ACC112 (cell line): ENCODE results near the gene ELFN2.
"Not testable (repeated sequence)": the region's sequence is repeated elsewhere in the genome, so short reads cannot be mapped to it uniquely, and the experiment has no call there.

ENCODE experiments used
- H2AFZ ChIP-seq: fragments of 200-600 bp; sonication (generic); one replicate; pipeline ENCODE4 v1.6.0; 2017; ENCODE audit warnings: antibody characterized with exemption, low read length; ENCODE audit not compliant: unreplicated experiment
- H3K27ac ChIP-seq: fragments of 200-600 bp; sonication (generic); 2 replicates; pipeline ENCODE4 v1.5.1; 2014; ENCODE audit warnings: low read depth, mild to moderate bottlenecking, antibody characterized with exemption, low read length, moderate library complexity
- H3K27me3 ChIP-seq: fragments of 200-600 bp; sonication (generic); 2 replicates; pipeline ENCODE4 v1.6.1; 2014; ENCODE audit warnings: mild to moderate bottlenecking, antibody characterized with exemption, low read length, moderate library complexity, mixed read lengths; ENCODE audit not compliant: insufficient read depth
- H3K36me3 ChIP-seq: fragments of 200-600 bp; sonication (generic); 2 replicates; pipeline ENCODE4 v1.6.1; 2016; ENCODE audit warnings: mild to moderate bottlenecking, antibody characterized with exemption, low read length, moderate library complexity, mixed read lengths; ENCODE audit not compliant: insufficient read depth
- H3K4me1 ChIP-seq: fragments of 200-600 bp; sonication (generic); one replicate; pipeline ENCODE4 v1.6.1; 2016; ENCODE audit warnings: low read length, mixed read lengths; ENCODE audit not compliant: insufficient read depth, unreplicated experiment, control insufficient read depth
- H3K4me3 ChIP-seq: fragments of 200-600 bp; sonication (generic); 2 replicates; pipeline ENCODE4 v1.5.1; 2014; ENCODE audit warnings: mild to moderate bottlenecking, low read depth, low read length
- H3K79me2 ChIP-seq: fragments of 200-600 bp; sonication (generic); one replicate; pipeline ENCODE4 v1.6.0; 2016; ENCODE audit warnings: low read length; ENCODE audit not compliant: control insufficient read depth, unreplicated experiment, insufficient read depth

Gene ELFN2

DNA sequence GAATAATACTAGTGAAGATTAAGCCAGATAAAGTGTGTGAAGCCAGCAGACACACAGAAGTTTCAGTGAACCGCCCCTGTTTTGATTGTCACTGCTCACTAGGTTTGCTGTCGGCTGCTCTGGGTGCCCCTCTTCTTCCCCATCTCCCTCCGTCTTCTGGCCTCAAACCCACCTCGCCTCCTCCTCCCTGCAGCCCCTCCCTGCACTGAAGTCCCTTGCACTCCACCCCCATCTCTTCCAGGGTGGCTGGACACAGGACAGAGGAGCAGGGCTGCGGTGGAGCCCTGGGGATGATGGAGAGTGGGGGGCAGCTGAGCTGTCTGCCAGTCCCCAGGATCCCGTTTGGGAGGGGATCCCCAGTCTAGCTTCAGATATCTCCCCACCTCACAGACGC lies 91.5 kb downstream of the ELFN2 start:
- H3K36me3 ChIP-seq: no peaks in the 10 kb centered on the region

GRCh38 chr22:37334859-37335805 lies 92.1 kb downstream of the ELFN2 start:
- Histone ChIP-seq H3K27ac (no peak overlapping the region), H2AFZ (no peak overlapping the region), H3K27me3 (no peaks in the 10 kb centered on the region), H3K4me3 (peak overlapping the region; percentile 50; the same call in 1 of the 2 replicates), H3K4me1 (peaks cover 40% of the 10 kb centered on the region), H3K79me2 (no peaks in the 10 kb centered on the region), H3K36me3 (no peaks in the 10 kb centered on the region)

More for the DNA sequence above, 91.5 kb downstream of the ELFN2 start:
- no peak overlapping the region for H3K27ac ChIP-seq
- H3K4me3 ChIP-seq: no peak overlapping the region
- H3K79me2 ChIP-seq: no peaks in the 10 kb centered on the region
- peaks cover 34% of the 10 kb centered on the region for H3K4me1 ChIP-seq
- no peaks in the 10 kb centered on the region for H3K27me3 ChIP-seq
- no peak overlapping the region for H2AFZ ChIP-seq

DNA sequence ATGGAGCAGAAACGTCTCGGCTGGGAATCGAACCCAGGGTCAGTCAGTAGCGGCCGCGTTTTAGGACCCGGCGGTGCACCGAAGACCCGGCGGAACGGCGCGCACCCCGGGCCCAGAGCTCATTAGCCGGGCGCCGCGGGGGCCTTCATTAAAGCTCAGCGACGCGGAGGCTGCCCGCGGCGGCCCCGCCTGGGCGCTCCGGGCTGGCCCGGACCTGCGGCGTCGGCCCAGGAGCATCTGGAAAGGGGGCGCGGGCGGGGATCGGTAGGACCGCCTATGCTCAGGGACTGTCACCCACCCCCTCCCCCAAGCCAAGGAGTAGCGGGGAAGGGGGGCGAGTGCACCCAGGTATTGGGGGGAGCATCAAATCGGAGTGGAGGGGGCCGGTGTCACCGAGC lies 92.8 kb downstream of the ELFN2 start:
- Histone ChIP-seq H3K4me3 (0 out of 2 replicates have a peak overlapping the region, but pooled peaks have one; percentile 50), H2AFZ (no peak overlapping the region), H3K36me3 (no peaks in the 10 kb centered on the region), H3K4me1 (peaks cover 47% of the 10 kb centered on the region), H3K79me2 (no peaks in the 10 kb centered on the region), H3K27me3 (no peaks in the 10 kb centered on the region), H3K27ac (no peak overlapping the region)

DNA sequence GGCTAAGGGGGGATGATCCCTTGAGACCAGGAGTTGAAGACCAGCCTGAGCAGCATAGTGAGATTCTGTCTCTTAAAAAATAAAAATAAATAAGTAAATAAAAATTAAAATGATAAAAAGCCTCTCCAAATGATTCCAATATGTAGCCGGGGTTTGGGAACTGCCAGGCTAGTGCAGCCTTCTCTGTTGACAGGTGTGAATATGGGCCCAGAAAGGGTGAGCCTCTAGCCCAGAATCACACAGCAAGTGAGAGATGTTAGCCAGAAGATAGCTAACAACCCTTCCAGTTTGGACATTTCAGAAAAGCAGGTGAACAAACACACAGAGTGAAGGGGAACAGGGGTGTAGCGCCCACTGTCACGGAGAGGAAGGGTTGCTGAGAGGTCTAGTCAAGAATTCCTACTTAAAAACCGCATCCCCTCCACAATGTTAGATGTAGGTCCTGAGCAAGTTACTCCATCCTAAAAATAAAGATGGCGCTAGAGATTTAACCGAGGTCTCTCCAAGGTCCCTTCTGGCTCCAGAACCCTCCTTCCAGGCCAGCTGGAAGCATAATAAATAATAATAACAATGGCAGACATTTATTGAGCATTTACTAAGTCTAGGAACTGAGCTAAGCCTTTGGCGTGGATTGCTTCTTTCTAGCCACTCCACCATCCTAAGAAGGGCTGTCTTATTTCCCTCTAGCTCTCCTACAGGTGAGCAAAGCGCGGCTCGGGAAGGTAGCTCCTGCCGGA lies 93.4 kb downstream of the ELFN2 start:
- no peaks in the 10 kb centered on the region for H3K27me3 ChIP-seq
- no peak overlapping the region for H2AFZ ChIP-seq
- no peaks in the 10 kb centered on the region for H3K36me3 ChIP-seq
- H3K4me1 ChIP-seq: peaks cover 53% of the 10 kb centered on the region
- no peak overlapping the region for H3K27ac ChIP-seq
- no peaks in the 10 kb centered on the region for H3K79me2 ChIP-seq
- H3K4me3 ChIP-seq: no peak overlapping the region

- Histone ChIP-seq H2AFZ (no peak overlapping the region), H3K27ac (no peak overlapping the region), H3K79me2 (no peaks in the 10 kb centered on the region), H3K36me3 (no peaks in the 10 kb centered on the region), H3K4me3 (no peak overlapping the region), H3K4me1 (peaks cover 59% of the 10 kb centered on the region), H3K27me3 (no peaks in the 10 kb centered on the region)
Measured at GRCh38 chr22:37331856-37332536, 95.3 kb downstream of the ELFN2 start.

DNA sequence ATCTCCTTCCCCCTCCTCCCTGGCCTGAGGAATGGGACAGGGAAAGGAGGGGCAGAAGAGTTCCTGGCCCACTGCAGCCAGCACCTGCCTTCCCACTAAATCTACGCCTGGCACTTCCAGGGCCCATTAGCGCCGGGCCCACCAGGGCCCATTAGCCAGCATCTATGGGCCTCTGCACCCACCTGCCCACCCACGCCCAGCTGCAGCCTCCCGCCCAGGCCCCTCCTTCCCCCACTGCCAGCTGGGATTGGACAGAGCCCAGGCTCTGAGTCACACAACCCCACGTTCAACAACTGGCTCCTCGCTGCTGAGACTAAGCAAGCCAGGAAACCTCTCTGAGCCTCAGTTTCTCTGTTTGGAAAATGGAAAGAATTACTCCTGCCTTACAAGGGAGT lies 96.2 kb downstream of the ELFN2 start:
- no peaks in the 10 kb centered on the region for H3K27me3 ChIP-seq
- no peaks in the 10 kb centered on the region for H3K36me3 ChIP-seq
- H3K4me3 ChIP-seq: no peak overlapping the region
- H3K4me1 ChIP-seq: peaks cover 54% of the 10 kb centered on the region
- H3K79me2 ChIP-seq: no peaks in the 10 kb centered on the region
- no peak overlapping the region for H3K27ac ChIP-seq
- H2AFZ ChIP-seq: no peak overlapping the region

GRCh38 chr22:37330200-37331033 lies 96.9 kb downstream of the ELFN2 start:
- Histone ChIP-seq H3K36me3 (no peaks in the 10 kb centered on the region), H2AFZ (no peak overlapping the region), H3K4me3 (no peak overlapping the region), H3K79me2 (no peaks in the 10 kb centered on the region), H3K27me3 (no peaks in the 10 kb centered on the region), H3K27ac (peak overlapping the region; percentile 92), H3K4me1 (peaks cover 50% of the 10 kb centered on the region)

DNA sequence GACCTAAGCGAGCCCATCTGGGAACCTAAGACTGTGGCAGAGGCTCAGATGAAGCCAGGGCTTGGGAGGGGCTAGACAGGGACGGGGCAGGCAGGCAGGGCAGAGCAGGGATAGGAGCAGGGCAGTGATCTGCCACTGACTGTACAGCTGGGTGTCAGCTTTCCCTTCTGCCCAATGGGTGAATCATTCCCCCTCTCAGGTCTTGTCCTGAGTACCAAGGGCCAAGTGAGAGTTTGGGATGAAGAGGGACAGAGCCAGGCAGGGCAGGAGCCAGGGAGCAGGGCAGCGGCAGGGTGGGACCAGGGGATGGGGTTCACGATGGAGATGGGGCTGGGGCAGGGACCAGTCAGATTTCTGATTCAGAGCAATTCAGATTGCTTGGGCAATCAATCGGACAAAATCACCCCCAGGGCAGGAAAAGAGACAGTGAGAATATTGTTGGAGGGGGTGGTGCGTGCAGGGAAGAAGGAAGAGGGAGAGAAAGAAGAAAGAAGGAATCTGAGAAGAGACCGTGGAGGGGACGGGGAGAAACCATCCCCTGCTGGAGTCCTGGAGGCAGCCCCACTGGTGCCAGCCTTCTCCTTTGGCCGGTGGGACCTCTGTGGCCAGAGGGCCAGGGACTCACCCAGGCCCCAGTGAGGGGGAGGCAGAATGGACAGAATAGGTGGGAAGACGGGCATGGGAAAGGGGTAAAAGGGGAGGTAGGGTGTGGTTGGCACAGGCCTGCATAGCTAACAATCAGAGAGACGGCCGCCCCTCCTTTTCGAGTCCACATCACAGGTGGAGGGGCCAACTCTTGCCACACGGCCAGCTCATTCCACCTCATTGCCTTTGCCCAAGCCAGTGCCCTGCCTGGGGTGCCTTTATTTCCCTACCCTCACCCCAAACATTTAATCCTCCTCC lies 97.8 kb downstream of the ELFN2 start:
- no peaks in the 10 kb centered on the region for H3K79me2 ChIP-seq
- no peaks in the 10 kb centered on the region for H3K36me3 ChIP-seq
- H3K4me3 ChIP-seq: no peak overlapping the region
- peak overlapping the region; percentile 92 for H3K27ac ChIP-seq
- H3K4me1 ChIP-seq: peaks cover 44% of the 10 kb centered on the region
- no peaks in the 10 kb centered on the region for H3K27me3 ChIP-seq
- no peak overlapping the region for H2AFZ ChIP-seq

GRCh38 chr22:37328538-37329237 lies 98.6 kb downstream of the ELFN2 start:
- H3K36me3 ChIP-seq, H3K4me3 ChIP-seq, H2AFZ ChIP-seq, H3K79me2 ChIP-seq, H3K27me3 ChIP-seq: not testable (repeated sequence)
- Histone ChIP-seq H3K27ac (peak overlapping the region; percentile 92), H3K4me1 (peaks cover 44% of the 10 kb centered on the region)
